Activated naive CD8-positive, alpha-beta T cell treated with anti-CD3 and anti-CD28 coated beads, Interleukin-2, amount 50 U/mL, for 16 hours (primary cell): ENCODE data around the gene CASKIN2.
A peak's percentile ranks its signal among the peaks of the same experiment; 100 is the strongest.
"Not testable (repeated sequence)": the region's sequence is repeated elsewhere in the genome, so short reads cannot be mapped to it uniquely, and the experiment has no call there.

Experiments used
- DNase-seq: peaks from one replicate; pipeline ENCODE4 v3.0.0-alpha.2; 2020; ENCODE audit warnings: low read depth, low spot score

Gene CASKIN2

GRCh38 chr17:75472119-75472518, 43.2 kb downstream of the CASKIN2 start:
- DNase-seq = no peak

- no peak for DNase-seq
Measured at GRCh38 chr17:75471207-75471606, 44.1 kb downstream of the CASKIN2 start.

GRCh38 chr17:75468779-75469373, 46.5 kb downstream of the CASKIN2 start:
- DNase-seq = no peak

GRCh38 chr17:75468291-75468754, 47.0 kb downstream of the CASKIN2 start:
- no peak for DNase-seq

- no peak for DNase-seq
Measured at GRCh38 chr17:75465039-75465438, 50.3 kb downstream of the CASKIN2 start.

- no peak for DNase-seq
Measured at GRCh38 chr17:75463603-75464002, 51.7 kb downstream of the CASKIN2 start.

- DNase-seq = no peak
Measured at GRCh38 chr17:75460295-75460694, 55.0 kb downstream of the CASKIN2 start.

- DNase-seq = no peak
Measured at GRCh38 chr17:75459590-75460267, 55.6 kb downstream of the CASKIN2 start.

- no peak for DNase-seq
Measured at GRCh38 chr17:75459246-75459589, 56.1 kb downstream of the CASKIN2 start.

GRCh38 chr17:75457047-75457654, 58.2 kb downstream of the CASKIN2 start:
- DNase-seq = no peak

- peak; percentile 80 for DNase-seq
Measured at GRCh38 chr17:75456417-75457046, 58.8 kb downstream of the CASKIN2 start, which contains the start of gene TMEM94. TMEM94 (plus strand) TSS chr17:75456635; CDS start chr17:75471906, 15,271 bp downstream.

GRCh38 chr17:75456039-75456416, 59.3 kb downstream of the CASKIN2 start:
- DNase-seq = no peak

GRCh38 chr17:75454672-75455071, 60.7 kb downstream of the CASKIN2 start:
- DNase-seq = not testable (repeated sequence)

- DNase-seq = no peak
Measured at GRCh38 chr17:75454193-75454592, 61.1 kb downstream of the CASKIN2 start.

- no peak for DNase-seq
Measured at GRCh38 chr17:75450270-75450669, 65.1 kb downstream of the CASKIN2 start.
